HepG2 (cell line): ENCODE results near the gene UGT1A8. TPM values are rescaled to one million over a fixed set of nuclear protein-coding genes. Genes with fewer than 3 reads are reported as not detected.
A peak's percentile ranks its signal among the peaks of the same experiment; 100 is the strongest.

Source experiments
- GABPB1 ChIP-seq: IDR thresholded peaks from 2 replicates; pipeline ENCODE4 v1.6.1; 2016; ENCODE audit warnings: mild to moderate bottlenecking, missing genetic modification reagents, moderate library complexity, missing compliant biosample characterization
- HES4 ChIP-seq: sonication (generic); formaldehyde crosslinking; IDR thresholded peaks from 2 replicates; pipeline ENCODE4 v1.9.0; 2021; ENCODE audit warnings: mild to moderate bottlenecking, missing genetic modification reagents, borderline replicate concordance
- MIER2 ChIP-seq: IDR thresholded peaks from 2 replicates; pipeline ENCODE4 v1.6.1; 2016; ENCODE audit warnings: missing biosample characterization, missing genetic modification reagents
- PHF21A ChIP-seq: sonication (generic); formaldehyde crosslinking; IDR thresholded peaks from 2 replicates; pipeline ENCODE4 v1.5.0; 2020; ENCODE audit warnings: mild to moderate bottlenecking, missing genetic modification reagents
- YY1 ChIP-seq: IDR thresholded peaks from 2 replicates; pipeline ENCODE4 v1.6.1; 2011; ENCODE audit warnings: low read length, low read depth, moderate library complexity, mild to moderate bottlenecking; ENCODE audit not compliant: insufficient read depth, insufficient replicate concordance
- ZBTB38 ChIP-seq: sonication (generic); formaldehyde crosslinking; IDR thresholded peaks from 2 replicates; pipeline ENCODE4 v1.5.1; 2020; ENCODE audit warnings: mild to moderate bottlenecking, missing genetic modification reagents
- ZKSCAN8 ChIP-seq: IDR thresholded peaks from 2 replicates; pipeline ENCODE4 v1.6.1; 2016; ENCODE audit warnings: borderline replicate concordance, missing genetic modification reagents, missing compliant biosample characterization
- ZNF205 ChIP-seq: IDR thresholded peaks from 2 replicates; pipeline ENCODE4 v1.6.1; 2018; ENCODE audit warnings: missing biosample characterization, missing genetic modification reagents
- ZNF34 ChIP-seq: sonication (generic); formaldehyde crosslinking; IDR thresholded peaks from 2 replicates; pipeline ENCODE4 v1.4.0; 2020; ENCODE audit warnings: mild to moderate bottlenecking, missing genetic modification reagents, borderline replicate concordance
- ZNF350 ChIP-seq: sonication (generic); formaldehyde crosslinking; IDR thresholded peaks from 2 replicates; pipeline ENCODE4 v1.4.0; 2020; ENCODE audit warnings: mild to moderate bottlenecking, low read depth, missing genetic modification reagents, borderline replicate concordance
- ZNF44 ChIP-seq: sonication (generic); formaldehyde crosslinking; IDR thresholded peaks from 2 replicates; pipeline ENCODE4 v1.5.1; 2020; ENCODE audit warnings: mild to moderate bottlenecking, missing genetic modification reagents
- ZNF589 ChIP-seq: sonication (generic); formaldehyde crosslinking; conservative IDR thresholded peaks from 2 replicates; pipeline ENCODE4 v1.8.0; 2022; ENCODE audit warnings: mild to moderate bottlenecking, moderate library complexity, missing genetic modification reagents
- ZNF772 ChIP-seq: sonication (generic); formaldehyde crosslinking; IDR thresholded peaks from 2 replicates; pipeline ENCODE4 v1.5.0; 2020; ENCODE audit warnings: mild to moderate bottlenecking, missing genetic modification reagents
- polyA plus RNA-seq, 8 experiments: library from polyadenylated mRNA; depleted of rRNA in 3 of 8; stranded (reverse) in 7 of 8; unstranded in 1 of 8; fragments of >200 nt; fragmentation: Illumina TruSeq in 4 of 8; extraction: Trizol in 4 of 8; gene quantifications; 2 replicates each; pipeline versions ENCODE4 v1.2.1 to v1.2.3, GENCODE V29; 2011 to 2016; ENCODE audit warnings: low read depth in 4 of 8, missing spikeins in 1 of 8, mixed read lengths in 1 of 8; ENCODE audit not compliant: insufficient read depth in 1 of 8
- total RNA-seq, 5 experiments: library from RNA; depleted of rRNA; stranded (reverse); fragments of >200 nt; fragmentation: Illumina TruSeq; extraction: Trizol; gene quantifications; 2 replicates each; pipeline ENCODE4 v1.2.3, GENCODE V29; 2016; ENCODE audit warnings: low read depth in 1 of 5
- TF ChIP-seq, protein P1 (sequence below): sonication (generic); formaldehyde crosslinking; IDR thresholded peaks from 2 replicates; pipeline ENCODE4 v1.5.0; 2020; ENCODE audit warnings: mild to moderate bottlenecking, missing genetic modification reagents
- TF ChIP-seq, protein P2 (sequence below): sonication (generic); formaldehyde crosslinking; IDR thresholded peaks from 2 replicates; pipeline ENCODE4 v1.5.0; 2020; ENCODE audit warnings: missing genetic modification reagents
- TF ChIP-seq, protein P3 (sequence below): sonication (generic); formaldehyde crosslinking; IDR thresholded peaks from 2 replicates; pipeline ENCODE4 v1.4.0; 2020; ENCODE audit warnings: mild to moderate bottlenecking, missing genetic modification reagents, borderline replicate concordance
- TF ChIP-seq, protein P4 (sequence below): sonication (generic); formaldehyde crosslinking; IDR thresholded peaks from 2 replicates; pipeline ENCODE4 v1.4.0; 2020; ENCODE audit warnings: missing genetic modification reagents, borderline replicate concordance

UGT1A8 gene
- total and polyA plus RNA-seq, 2 of the 13 experiments (the other 11 are each of a cell fraction or from before 2014, with no cell fraction given), result not detected

DNA sequence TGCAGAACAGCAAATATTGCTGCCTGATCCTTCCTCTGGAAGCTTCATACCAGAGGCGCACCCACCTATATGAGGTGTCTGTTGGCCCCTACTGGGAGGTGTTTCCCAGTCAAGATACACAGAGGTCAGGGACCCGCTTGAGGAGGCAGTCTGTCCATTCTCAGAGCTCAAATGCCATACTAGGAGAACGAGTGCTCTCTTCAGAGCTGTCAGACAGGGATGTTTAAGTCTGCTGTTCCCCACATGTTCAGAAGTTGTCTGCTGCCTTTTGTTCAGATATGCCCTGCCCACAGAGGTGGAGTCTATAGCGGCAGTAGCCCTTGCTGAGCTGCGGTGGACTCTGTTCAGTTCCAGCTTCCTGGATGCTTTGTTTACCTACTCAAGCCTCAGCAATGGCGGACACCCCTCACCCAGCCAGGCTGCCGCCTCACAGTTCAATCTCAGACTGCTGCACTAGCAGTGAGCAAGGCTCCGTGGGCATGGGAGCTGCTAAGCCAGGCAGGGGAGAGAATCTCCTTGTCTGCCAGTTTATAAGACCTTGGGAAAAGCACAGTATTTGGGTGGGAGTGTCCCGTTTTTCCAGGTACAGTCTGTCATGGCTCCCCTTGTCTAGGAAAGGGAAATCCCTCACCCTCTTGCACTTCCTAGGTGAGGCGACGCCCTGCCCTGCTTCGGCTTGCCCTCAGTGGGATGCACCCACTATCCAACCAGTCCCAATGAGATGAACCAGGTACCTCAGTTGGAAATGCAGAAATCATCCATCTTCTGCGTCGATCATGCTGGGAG, 119.6 kb downstream of the UGT1A8 start (continued):
- TF ChIP-seq, protein P1, sequence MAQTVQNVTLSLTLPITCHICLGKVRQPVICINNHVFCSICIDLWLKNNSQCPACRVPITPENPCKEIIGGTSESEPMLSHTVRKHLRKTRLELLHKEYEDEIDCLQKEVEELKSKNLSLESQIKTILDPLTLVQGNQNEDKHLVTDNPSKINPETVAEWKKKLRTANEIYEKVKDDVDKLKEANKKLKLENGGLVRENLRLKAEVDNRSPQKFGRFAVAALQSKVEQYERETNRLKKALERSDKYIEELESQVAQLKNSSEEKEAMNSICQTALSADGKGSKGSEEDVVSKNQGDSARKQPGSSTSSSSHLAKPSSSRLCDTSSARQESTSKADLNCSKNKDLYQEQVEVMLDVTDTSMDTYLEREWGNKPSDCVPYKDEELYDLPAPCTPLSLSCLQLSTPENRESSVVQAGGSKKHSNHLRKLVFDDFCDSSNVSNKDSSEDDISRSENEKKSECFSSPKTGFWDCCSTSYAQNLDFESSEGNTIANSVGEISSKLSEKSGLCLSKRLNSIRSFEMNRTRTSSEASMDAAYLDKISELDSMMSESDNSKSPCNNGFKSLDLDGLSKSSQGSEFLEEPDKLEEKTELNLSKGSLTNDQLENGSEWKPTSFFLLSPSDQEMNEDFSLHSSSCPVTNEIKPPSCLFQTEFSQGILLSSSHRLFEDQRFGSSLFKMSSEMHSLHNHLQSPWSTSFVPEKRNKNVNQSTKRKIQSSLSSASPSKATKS (CRISPR knock-in tag), result peak; percentile 8; the same call in 1 of the 2 replicates
- TF ChIP-seq ZBTB38 (peak; percentile 70), ZNF772 (CRISPR knock-in tag) (peak; percentile 52; the same call in 1 of the 2 replicates), ZNF350 (CRISPR knock-in tag) (peak; percentile 71; the same call in 1 of the 2 replicates), HES4 (CRISPR knock-in tag) (peak; percentile 60; the same call in 1 of the 2 replicates), ZNF205 (CRISPR knock-in tag) (peak; percentile 69), GABPB1 (peak; percentile 64), ZNF44 (CRISPR knock-in tag) (0 out of 2 replicates have a peak, but pooled peaks have one; percentile 41), MIER2 (CRISPR knock-in tag) (0 out of 2 replicates have a peak, but pooled peaks have one; percentile 29), PHF21A (peak; percentile 14; the same call in 1 of the 2 replicates), ZNF589 (CRISPR knock-in tag) (peak; percentile 58; the same call in 1 of the 2 replicates), ZNF34 (0 out of 2 replicates have a peak, but pooled peaks have one; percentile 69), ZKSCAN8 (CRISPR knock-in tag) (0 out of 2 replicates have a peak, but pooled peaks have one; percentile 23), YY1 (peak; percentile 91)
- TF ChIP-seq, protein P2, sequence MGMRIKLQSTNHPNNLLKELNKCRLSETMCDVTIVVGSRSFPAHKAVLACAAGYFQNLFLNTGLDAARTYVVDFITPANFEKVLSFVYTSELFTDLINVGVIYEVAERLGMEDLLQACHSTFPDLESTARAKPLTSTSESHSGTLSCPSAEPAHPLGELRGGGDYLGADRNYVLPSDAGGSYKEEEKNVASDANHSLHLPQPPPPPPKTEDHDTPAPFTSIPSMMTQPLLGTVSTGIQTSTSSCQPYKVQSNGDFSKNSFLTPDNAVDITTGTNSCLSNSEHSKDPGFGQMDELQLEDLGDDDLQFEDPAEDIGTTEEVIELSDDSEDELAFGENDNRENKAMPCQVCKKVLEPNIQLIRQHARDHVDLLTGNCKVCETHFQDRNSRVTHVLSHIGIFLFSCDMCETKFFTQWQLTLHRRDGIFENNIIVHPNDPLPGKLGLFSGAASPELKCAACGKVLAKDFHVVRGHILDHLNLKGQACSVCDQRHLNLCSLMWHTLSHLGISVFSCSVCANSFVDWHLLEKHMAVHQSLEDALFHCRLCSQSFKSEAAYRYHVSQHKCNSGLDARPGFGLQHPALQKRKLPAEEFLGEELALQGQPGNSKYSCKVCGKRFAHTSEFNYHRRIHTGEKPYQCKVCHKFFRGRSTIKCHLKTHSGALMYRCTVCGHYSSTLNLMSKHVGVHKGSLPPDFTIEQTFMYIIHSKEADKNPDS (CRISPR knock-in tag), result 0 out of 2 replicates have a peak, but pooled peaks have one; percentile 75
- TF ChIP-seq, protein P3, sequence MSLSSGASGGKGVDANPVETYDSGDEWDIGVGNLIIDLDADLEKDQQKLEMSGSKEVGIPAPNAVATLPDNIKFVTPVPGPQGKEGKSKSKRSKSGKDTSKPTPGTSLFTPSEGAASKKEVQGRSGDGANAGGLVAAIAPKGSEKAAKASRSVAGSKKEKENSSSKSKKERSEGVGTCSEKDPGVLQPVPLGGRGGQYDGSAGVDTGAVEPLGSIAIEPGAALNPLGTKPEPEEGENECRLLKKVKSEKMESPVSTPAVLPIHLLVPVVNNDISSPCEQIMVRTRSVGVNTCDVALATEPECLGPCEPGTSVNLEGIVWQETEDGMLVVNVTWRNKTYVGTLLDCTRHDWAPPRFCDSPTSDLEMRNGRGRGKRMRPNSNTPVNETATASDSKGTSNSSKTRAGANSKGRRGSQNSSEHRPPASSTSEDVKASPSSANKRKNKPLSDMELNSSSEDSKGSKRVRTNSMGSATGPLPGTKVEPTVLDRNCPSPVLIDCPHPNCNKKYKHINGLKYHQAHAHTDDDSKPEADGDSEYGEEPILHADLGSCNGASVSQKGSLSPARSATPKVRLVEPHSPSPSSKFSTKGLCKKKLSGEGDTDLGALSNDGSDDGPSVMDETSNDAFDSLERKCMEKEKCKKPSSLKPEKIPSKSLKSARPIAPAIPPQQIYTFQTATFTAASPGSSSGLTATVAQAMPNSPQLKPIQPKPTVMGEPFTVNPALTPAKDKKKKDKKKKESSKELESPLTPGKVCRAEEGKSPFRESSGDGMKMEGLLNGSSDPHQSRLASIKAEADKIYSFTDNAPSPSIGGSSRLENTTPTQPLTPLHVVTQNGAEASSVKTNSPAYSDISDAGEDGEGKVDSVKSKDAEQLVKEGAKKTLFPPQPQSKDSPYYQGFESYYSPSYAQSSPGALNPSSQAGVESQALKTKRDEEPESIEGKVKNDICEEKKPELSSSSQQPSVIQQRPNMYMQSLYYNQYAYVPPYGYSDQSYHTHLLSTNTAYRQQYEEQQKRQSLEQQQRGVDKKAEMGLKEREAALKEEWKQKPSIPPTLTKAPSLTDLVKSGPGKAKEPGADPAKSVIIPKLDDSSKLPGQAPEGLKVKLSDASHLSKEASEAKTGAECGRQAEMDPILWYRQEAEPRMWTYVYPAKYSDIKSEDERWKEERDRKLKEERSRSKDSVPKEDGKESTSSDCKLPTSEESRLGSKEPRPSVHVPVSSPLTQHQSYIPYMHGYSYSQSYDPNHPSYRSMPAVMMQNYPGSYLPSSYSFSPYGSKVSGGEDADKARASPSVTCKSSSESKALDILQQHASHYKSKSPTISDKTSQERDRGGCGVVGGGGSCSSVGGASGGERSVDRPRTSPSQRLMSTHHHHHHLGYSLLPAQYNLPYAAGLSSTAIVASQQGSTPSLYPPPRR, result peak; percentile 63
- TF ChIP-seq, protein P4, sequence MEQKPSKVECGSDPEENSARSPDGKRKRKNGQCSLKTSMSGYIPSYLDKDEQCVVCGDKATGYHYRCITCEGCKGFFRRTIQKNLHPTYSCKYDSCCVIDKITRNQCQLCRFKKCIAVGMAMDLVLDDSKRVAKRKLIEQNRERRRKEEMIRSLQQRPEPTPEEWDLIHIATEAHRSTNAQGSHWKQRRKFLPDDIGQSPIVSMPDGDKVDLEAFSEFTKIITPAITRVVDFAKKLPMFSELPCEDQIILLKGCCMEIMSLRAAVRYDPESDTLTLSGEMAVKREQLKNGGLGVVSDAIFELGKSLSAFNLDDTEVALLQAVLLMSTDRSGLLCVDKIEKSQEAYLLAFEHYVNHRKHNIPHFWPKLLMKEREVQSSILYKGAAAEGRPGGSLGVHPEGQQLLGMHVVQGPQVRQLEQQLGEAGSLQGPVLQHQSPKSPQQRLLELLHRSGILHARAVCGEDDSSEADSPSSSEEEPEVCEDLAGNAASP, result peak; percentile 21; the same call in 1 of the 2 replicates
